Measurements from ENCODE around the gene DGLUCY.

The DGLUCY gene

DNA sequence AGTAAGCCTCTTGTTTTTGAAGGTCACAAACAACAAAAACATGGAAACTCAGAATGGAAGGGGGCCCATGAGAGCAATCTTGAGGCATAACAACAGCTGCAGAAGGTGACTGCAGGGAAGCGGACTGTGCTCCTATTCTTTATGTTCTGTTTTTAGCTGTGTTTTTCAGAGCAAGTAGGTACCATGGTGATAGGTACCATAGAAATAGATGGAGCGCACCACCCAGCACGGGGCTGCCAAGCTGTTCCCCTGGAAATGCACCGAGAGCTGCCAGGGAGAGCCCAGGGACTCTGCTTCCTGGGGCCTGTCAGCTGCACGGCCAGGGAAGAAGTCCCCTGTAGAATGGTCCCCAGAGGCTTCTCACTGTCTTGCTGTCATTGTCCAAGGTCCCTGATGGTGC is 32.8 kb downstream of the DGLUCY start:
- no peak for ATAC-seq
- TF ChIP-seq BACH2 (CRISPR knock-in tag; IDR thresholded peaks at IDR 0.05; ENCODE audit: borderline replicate concordance) = no peak
- TF ChIP-seq, protein P1, sequence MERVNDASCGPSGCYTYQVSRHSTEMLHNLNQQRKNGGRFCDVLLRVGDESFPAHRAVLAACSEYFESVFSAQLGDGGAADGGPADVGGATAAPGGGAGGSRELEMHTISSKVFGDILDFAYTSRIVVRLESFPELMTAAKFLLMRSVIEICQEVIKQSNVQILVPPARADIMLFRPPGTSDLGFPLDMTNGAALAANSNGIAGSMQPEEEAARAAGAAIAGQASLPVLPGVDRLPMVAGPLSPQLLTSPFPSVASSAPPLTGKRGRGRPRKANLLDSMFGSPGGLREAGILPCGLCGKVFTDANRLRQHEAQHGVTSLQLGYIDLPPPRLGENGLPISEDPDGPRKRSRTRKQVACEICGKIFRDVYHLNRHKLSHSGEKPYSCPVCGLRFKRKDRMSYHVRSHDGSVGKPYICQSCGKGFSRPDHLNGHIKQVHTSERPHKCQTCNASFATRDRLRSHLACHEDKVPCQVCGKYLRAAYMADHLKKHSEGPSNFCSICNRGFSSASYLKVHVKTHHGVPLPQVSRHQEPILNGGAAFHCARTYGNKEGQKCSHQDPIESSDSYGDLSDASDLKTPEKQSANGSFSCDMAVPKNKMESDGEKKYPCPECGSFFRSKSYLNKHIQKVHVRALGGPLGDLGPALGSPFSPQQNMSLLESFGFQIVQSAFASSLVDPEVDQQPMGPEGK (CRISPR knock-in tag; IDR thresholded peaks at IDR 0.05; ENCODE audit: borderline replicate concordance) = no peak
- TF ChIP-seq, protein P2, sequence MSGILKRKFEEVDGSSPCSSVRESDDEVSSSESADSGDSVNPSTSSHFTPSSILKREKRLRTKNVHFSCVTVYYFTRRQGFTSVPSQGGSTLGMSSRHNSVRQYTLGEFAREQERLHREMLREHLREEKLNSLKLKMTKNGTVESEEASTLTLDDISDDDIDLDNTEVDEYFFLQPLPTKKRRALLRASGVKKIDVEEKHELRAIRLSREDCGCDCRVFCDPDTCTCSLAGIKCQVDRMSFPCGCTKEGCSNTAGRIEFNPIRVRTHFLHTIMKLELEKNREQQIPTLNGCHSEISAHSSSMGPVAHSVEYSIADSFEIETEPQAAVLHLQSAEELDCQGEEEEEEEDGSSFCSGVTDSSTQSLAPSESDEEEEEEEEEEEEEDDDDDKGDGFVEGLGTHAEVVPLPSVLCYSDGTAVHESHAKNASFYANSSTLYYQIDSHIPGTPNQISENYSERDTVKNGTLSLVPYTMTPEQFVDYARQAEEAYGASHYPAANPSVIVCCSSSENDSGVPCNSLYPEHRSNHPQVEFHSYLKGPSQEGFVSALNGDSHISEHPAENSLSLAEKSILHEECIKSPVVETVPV (CRISPR knock-in tag; IDR thresholded peaks at IDR 0.05) = no peak
- TF ChIP-seq PPARA (CRISPR knock-in tag; IDR thresholded peaks at IDR 0.05; ENCODE audit: borderline replicate concordance) = no peak
- no peak for TF ChIP-seq SNAI2 (CRISPR knock-in tag; IDR thresholded peaks at IDR 0.05)
- TF ChIP-seq ESRRG (CRISPR knock-in tag; IDR thresholded peaks at IDR 0.05) = no peak
- TF ChIP-seq GLIS3 (CRISPR knock-in tag; IDR thresholded peaks at IDR 0.05) = no peak
- TF ChIP-seq, protein P3, sequence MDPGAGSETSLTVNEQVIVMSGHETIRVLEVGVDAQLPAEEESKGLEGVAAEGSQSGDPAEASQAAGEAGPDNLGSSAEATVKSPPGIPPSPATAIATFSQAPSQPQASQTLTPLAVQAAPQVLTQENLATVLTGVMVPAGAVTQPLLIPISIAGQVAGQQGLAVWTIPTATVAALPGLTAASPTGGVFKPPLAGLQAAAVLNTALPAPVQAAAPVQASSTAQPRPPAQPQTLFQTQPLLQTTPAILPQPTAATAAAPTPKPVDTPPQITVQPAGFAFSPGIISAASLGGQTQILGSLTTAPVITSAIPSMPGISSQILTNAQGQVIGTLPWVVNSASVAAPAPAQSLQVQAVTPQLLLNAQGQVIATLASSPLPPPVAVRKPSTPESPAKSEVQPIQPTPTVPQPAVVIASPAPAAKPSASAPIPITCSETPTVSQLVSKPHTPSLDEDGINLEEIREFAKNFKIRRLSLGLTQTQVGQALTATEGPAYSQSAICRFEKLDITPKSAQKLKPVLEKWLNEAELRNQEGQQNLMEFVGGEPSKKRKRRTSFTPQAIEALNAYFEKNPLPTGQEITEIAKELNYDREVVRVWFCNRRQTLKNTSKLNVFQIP (CRISPR knock-in tag; IDR thresholded peaks at IDR 0.05; ENCODE audit: borderline replicate concordance, low read depth) = no peak
- TF ChIP-seq OSR1 (CRISPR knock-in tag; IDR thresholded peaks at IDR 0.05) = no peak
- TF ChIP-seq ARNTL (CRISPR knock-in tag; IDR thresholded peaks at IDR 0.05; ENCODE audit: borderline replicate concordance, low read depth) = no peak
- TF ChIP-seq, protein P4, sequence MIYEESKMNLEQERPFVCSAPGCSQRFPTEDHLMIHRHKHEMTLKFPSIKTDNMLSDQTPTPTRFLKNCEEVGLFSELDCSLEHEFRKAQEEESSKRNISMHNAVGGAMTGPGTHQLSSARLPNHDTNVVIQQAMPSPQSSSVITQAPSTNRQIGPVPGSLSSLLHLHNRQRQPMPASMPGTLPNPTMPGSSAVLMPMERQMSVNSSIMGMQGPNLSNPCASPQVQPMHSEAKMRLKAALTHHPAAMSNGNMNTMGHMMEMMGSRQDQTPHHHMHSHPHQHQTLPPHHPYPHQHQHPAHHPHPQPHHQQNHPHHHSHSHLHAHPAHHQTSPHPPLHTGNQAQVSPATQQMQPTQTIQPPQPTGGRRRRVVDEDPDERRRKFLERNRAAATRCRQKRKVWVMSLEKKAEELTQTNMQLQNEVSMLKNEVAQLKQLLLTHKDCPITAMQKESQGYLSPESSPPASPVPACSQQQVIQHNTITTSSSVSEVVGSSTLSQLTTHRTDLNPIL (CRISPR knock-in tag; IDR thresholded peaks at IDR 0.05; ENCODE audit: low read depth) = no peak
- no peak for TF ChIP-seq ZC3H10 (CRISPR knock-in tag; IDR thresholded peaks at IDR 0.05)
- no peak for TF ChIP-seq CSDC2 (CRISPR knock-in tag; IDR thresholded peaks at IDR 0.05)
- TF ChIP-seq ZFP3 (CRISPR knock-in tag; IDR thresholded peaks at IDR 0.05) = no peak
- TF ChIP-seq, protein P5, sequence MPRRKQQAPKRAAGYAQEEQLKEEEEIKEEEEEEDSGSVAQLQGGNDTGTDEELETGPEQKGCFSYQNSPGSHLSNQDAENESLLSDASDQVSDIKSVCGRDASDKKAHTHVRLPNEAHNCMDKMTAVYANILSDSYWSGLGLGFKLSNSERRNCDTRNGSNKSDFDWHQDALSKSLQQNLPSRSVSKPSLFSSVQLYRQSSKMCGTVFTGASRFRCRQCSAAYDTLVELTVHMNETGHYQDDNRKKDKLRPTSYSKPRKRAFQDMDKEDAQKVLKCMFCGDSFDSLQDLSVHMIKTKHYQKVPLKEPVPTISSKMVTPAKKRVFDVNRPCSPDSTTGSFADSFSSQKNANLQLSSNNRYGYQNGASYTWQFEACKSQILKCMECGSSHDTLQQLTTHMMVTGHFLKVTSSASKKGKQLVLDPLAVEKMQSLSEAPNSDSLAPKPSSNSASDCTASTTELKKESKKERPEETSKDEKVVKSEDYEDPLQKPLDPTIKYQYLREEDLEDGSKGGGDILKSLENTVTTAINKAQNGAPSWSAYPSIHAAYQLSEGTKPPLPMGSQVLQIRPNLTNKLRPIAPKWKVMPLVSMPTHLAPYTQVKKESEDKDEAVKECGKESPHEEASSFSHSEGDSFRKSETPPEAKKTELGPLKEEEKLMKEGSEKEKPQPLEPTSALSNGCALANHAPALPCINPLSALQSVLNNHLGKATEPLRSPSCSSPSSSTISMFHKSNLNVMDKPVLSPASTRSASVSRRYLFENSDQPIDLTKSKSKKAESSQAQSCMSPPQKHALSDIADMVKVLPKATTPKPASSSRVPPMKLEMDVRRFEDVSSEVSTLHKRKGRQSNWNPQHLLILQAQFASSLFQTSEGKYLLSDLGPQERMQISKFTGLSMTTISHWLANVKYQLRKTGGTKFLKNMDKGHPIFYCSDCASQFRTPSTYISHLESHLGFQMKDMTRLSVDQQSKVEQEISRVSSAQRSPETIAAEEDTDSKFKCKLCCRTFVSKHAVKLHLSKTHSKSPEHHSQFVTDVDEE (CRISPR knock-in tag; IDR thresholded peaks at IDR 0.05) = no peak
- TF ChIP-seq TCF4 (CRISPR knock-in tag; IDR thresholded peaks at IDR 0.05; ENCODE audit: borderline replicate concordance) = no peak
- no peak for TF ChIP-seq RARB (CRISPR knock-in tag; IDR thresholded peaks at IDR 0.05)
- TF ChIP-seq ZNF70 (CRISPR knock-in tag; IDR thresholded peaks at IDR 0.05) = no peak
- TF ChIP-seq ZFP30 (CRISPR knock-in tag; IDR thresholded peaks at IDR 0.05) = no peak

DNA sequence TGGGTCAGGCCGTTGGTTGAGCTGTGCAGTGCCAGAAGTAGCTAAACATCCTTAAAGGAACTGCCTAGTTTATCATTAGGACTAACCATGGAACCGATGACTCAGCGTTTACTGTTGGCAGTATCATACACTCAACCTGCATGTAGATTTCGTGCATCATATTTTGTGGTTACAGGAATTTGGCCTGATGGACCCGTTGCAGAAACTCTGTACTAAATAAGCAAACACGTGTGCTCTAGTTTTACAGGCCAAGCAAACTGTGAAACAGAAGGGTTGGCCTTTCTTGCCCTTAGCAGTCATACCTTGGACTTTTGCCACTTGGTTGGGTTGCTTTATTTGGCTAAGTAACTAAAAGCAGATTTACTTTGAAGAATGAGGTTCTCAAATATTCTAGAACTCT is 35.6 kb downstream of the DGLUCY start:
- TF ChIP-seq, protein P4 (CRISPR knock-in tag; IDR thresholded peaks at IDR 0.05; ENCODE audit: low read depth) = no peak
- TF ChIP-seq ESRRG (CRISPR knock-in tag; IDR thresholded peaks at IDR 0.05) (no peak), OSR1 (CRISPR knock-in tag; IDR thresholded peaks at IDR 0.05) (no peak), ZNF8 (CRISPR knock-in tag; IDR thresholded peaks at IDR 0.05) (no peak), ZC3H10 (CRISPR knock-in tag; IDR thresholded peaks at IDR 0.05) (no peak), ZFP30 (CRISPR knock-in tag; IDR thresholded peaks at IDR 0.05) (no peak), SNAI2 (CRISPR knock-in tag; IDR thresholded peaks at IDR 0.05) (no peak), RARB (CRISPR knock-in tag; IDR thresholded peaks at IDR 0.05) (no peak), PPARA (CRISPR knock-in tag; IDR thresholded peaks at IDR 0.05; ENCODE audit: borderline replicate concordance) (no peak), GLIS3 (CRISPR knock-in tag; IDR thresholded peaks at IDR 0.05) (no peak), BACH2 (CRISPR knock-in tag; IDR thresholded peaks at IDR 0.05; ENCODE audit: borderline replicate concordance) (no peak), TOX (CRISPR knock-in tag; IDR thresholded peaks at IDR 0.05; ENCODE audit: borderline replicate concordance) (no peak)
- TF ChIP-seq, protein P1 (CRISPR knock-in tag; IDR thresholded peaks at IDR 0.05; ENCODE audit: borderline replicate concordance) = no peak
- TF ChIP-seq, protein P2 (CRISPR knock-in tag; IDR thresholded peaks at IDR 0.05) = no peak
- peak; percentile 84 for ATAC-seq

All from SK-N-SH treated with all-trans-retinoic acid at 6 μM for 48 hours (cell line).